K562 (cell line): ENCODE data around the gene SLC7A4. TPM values are rescaled to one million over a fixed set of nuclear protein-coding genes. Genes with fewer than 3 reads are reported as not detected.
A peak's percentile ranks its signal among the peaks of the same experiment; 100 is the strongest.

Experiments
- ARID4B ChIP-seq: sonication (generic); formaldehyde crosslinking; IDR thresholded peaks from 2 replicates; pipeline ENCODE4 v1.8.0; 2022; ENCODE audit warnings: mild to moderate bottlenecking, missing genetic modification reagents
- CHCHD3 ChIP-seq: fragments of 250-450 bp; sonication (Bioruptor Pico); IDR thresholded peaks from 2 replicates; pipeline ENCODE4 v2.1.2; 2022; ENCODE audit warnings: mild to moderate bottlenecking
- ETS2 ChIP-seq: IDR thresholded peaks from 2 replicates; pipeline ENCODE4 v1.6.1; 2016; ENCODE audit warnings: borderline replicate concordance, missing genetic modification characterization, mild to moderate bottlenecking, moderate library complexity, missing compliant biosample characterization; ENCODE audit not compliant: poor library complexity, severe bottlenecking
- HNRNPH1 ChIP-seq: fragments of 200-400 bp; formaldehyde crosslinking; optimal IDR thresholded peaks from 2 replicates; pipeline ENCODE3; 2017; ENCODE audit warnings: low read depth, mild to moderate bottlenecking, low read length, moderate library complexity
- KDM1A ChIP-seq, 2 experiments: fragments of 450-650 bp; IDR thresholded peaks; 2 replicates each; pipeline ENCODE4 v1.6.1; 2016; ENCODE audit warnings: mild to moderate bottlenecking in 2 of 2
- MITF ChIP-seq: IDR thresholded peaks from 2 replicates; pipeline ENCODE4 v1.6.1; 2014; ENCODE audit warnings: antibody characterized with exemption
- ZHX1 ChIP-seq: fragments of 150-350 bp; conservative IDR thresholded peaks from 2 replicates; pipeline ENCODE4 v1.6.1; 2014; ENCODE audit warnings: low read length
- ZNF318 ChIP-seq, 2 experiments: fragments of 450-650 bp; IDR thresholded peaks; 2 replicates each; pipeline ENCODE4 v1.6.1; 2016; ENCODE audit warnings: mild to moderate bottlenecking in 2 of 2, borderline replicate concordance in 1 of 2, low read depth in 1 of 2, moderate library complexity in 1 of 2
- polyA plus RNA-seq, 8 experiments: library from polyadenylated mRNA; depleted of rRNA in 4 of 8; stranded (reverse) in 5 of 8; unstranded in 3 of 8; fragments of >200 nt; fragmentation: Nextera tagmentation in 2 of 8; fragmentation: Illumina TruSeq in 1 of 8; extraction: Ambion mirVana in 2 of 8; extraction: Trizol in 1 of 8; gene quantifications; 2 replicates each; pipeline versions ENCODE4 v1.2.1 to v1.2.3, GENCODE V29; 2011 to 2014; ENCODE audit warnings: inconsistent platforms in 1 of 8, missing spikeins in 1 of 8
- total RNA-seq, 7 experiments: library from RNA; depleted of rRNA in 6 of 7; stranded (reverse); fragments of >200 nt in 6 of 7; fragmentation: Illumina TruSeq in 2 of 7; extraction: Trizol in 2 of 7; gene quantifications; 2 replicates each; pipeline versions ENCODE4 v1.2.1 to v1.2.3, GENCODE V29; 2011 to 2021; ENCODE audit warnings: low replicate concordance in 1 of 7

Gene SLC7A4
- total and polyA plus RNA-seq, 9 of the 15 experiments (the other 6 are each of a cell fraction or from before 2014, with no cell fraction given): not detected

- TF ChIP-seq ZNF318 (IDR thresholded peaks at IDR 0.05; ENCODE audit: borderline replicate concordance in 1 of 2, low read depth in 1 of 2) (no peak), KDM1A (IDR thresholded peaks at IDR 0.05) (no peak), ARID4B (no peak), ETS2 (tag) (no peak), CHCHD3 (CRISPR knock-in tag) (no peak), ZHX1 (no peak), MITF (0 out of 2 replicates have a peak, but pooled peaks have one; percentile 0), HNRNPH1 (no peak)
Measured at GRCh38 chr22:21055880-21056319, 23.5 kb upstream of the SLC7A4 start (continued).
